Esophagus squamous epithelium (tissue), 5 donors: ENCODE data around the gene EML1. TPM values are rescaled to one million over a fixed set of nuclear protein-coding genes. Genes with fewer than 3 reads are reported as not detected.

ENCODE experiments used
- DNase-seq: peaks from one replicate; lab custom pipeline; 2025; lab: John Stamatoyannopoulos, UW
- H3K27ac ChIP-seq, 4 donors: fragments of 200-600 bp; sonication (generic); one replicate each; pipeline ENCODE4 v1.5.1; 2016 to 2019; ENCODE audit warnings: mild to moderate bottlenecking in 1 of 4
- H3K27me3 ChIP-seq, 4 donors: fragments of 200-600 bp; sonication (generic); 1 replicate in 3 of 4; 2 replicates in 1 of 4; pipeline versions ENCODE4 v1.5.1 to v1.6.0; 2017 to 2021; ENCODE audit warnings: antibody characterized with exemption in 1 of 4
- H3K36me3 ChIP-seq, 3 donors: fragments of 200-600 bp; sonication (generic); one replicate each; pipeline ENCODE4 v1.5.1; 2016 to 2019
- H3K4me1 ChIP-seq, 3 donors: fragments of 200-600 bp; sonication (generic); one replicate each; pipeline ENCODE4 v1.5.1; 2017 to 2019
- H3K4me3 ChIP-seq, 4 donors: fragments of 200-600 bp; sonication (generic); 1 replicate in 3 of 4; 2 replicates in 1 of 4; pipeline ENCODE4 v1.5.1; 2016 to 2019; ENCODE audit warnings: mild to moderate bottlenecking in 2 of 4, moderate library complexity in 1 of 4
- H3K9me3 ChIP-seq, 3 donors: fragments of 200-600 bp; sonication (generic); one replicate each; pipeline ENCODE4 v1.5.1; 2016 to 2019
- CTCF ChIP-seq, 6 experiments: fragments of 450-650 bp in 4 of 6; fragments of 200-600 bp in 2 of 6; sonication (generic) in 2 of 6; IDR thresholded peaks; one replicate each; pipeline ENCODE4 v1.5.1; 2016 to 2019; ENCODE audit warnings: antibody characterized with exemption in 6 of 6, mild to moderate bottlenecking in 4 of 6, moderate library complexity in 4 of 6
- POLR2A ChIP-seq, 4 donors: fragments of 450-650 bp; IDR thresholded peaks; one replicate each; pipeline ENCODE4 v1.6.1; 2017; ENCODE audit warnings: antibody characterized with exemption in 4 of 4, mild to moderate bottlenecking in 4 of 4, moderate library complexity in 3 of 4
- WGBS, 2 donors: methylation state at CpG; one replicate each; pipeline ENCODE4 v1.1.5; 2018; 5-methylcytosine and 5-hydroxymethylcytosine counted together
- intact Hi-C: fragments of 100-400 bp; cut with DNase I; formaldehyde crosslinking; loops from one replicate; pipeline ENCODE4 v1.15.0; 2022
- total RNA-seq, 4 donors: library from RNA; depleted of rRNA; stranded (reverse); fragments of >200 nt; gene quantifications; one replicate each; pipeline ENCODE4 v1.1.0, GENCODE V29; 2016
- donor health status: DM: yes; HTN: yes; CAD: no.

The EML1 gene
- total RNA-seq, 4 donors from 2014 or later = 3.0 to 22.9 (median 9.4) TPM

GRCh38 chr14:99921425-99921824, 128.2 kb downstream of the EML1 start:
- peaks cover 0 to 37% (median 0%) of the 10 kb centered on the region in 3 donors for H3K36me3 ChIP-seq
- H3K27me3 ChIP-seq = no peaks in the 10 kb centered on the region
- DNase-seq = no peak
- 83 to 88% methylated on average over 4 of the region's 4 CpGs for WGBS, 2 donors
- intact Hi-C loops = no loop called here
- no peaks in the 10 kb centered on the region for H3K9me3 ChIP-seq
- H3K4me1 ChIP-seq = no peaks in the 10 kb centered on the region
- H3K27ac ChIP-seq = no peak overlapping the region
- no peak overlapping the region for H3K4me3 ChIP-seq
- TF ChIP-seq POLR2A (IDR thresholded peaks at IDR 0.05) (no peak), CTCF (IDR thresholded peaks at IDR 0.05) (no peak)

- Histone ChIP-seq H3K27ac (no peak overlapping the region), H3K4me3 (no peak overlapping the region), H3K4me1 (no peaks in the 10 kb centered on the region), H3K27me3 (no peaks in the 10 kb centered on the region), H3K36me3 (peaks cover 0 to 17% (median 0%) of the 10 kb centered on the region in 3 donors), H3K9me3 (no peaks in the 10 kb centered on the region)
- intact Hi-C loops = no loop called here
- DNase-seq = no peak
- TF ChIP-seq POLR2A (IDR thresholded peaks at IDR 0.05) (no peak), CTCF (IDR thresholded peaks at IDR 0.05) (no peak)
- WGBS, 2 donors = 62 to 73% methylated on average over 1 of the region's 1 CpG
These were observed 131.2 kb downstream of the EML1 start for GRCh38 chr14:99924379-99924778.

- intact Hi-C loops = no loop called here
- Histone ChIP-seq H3K4me3 (no peak overlapping the region), H3K27me3 (no peaks in the 10 kb centered on the region), H3K4me1 (peaks cover 0 to 6% (median 0%) of the 10 kb centered on the region in 3 donors), H3K9me3 (no peaks in the 10 kb centered on the region), H3K27ac (no peak overlapping the region), H3K36me3 (peaks cover 0 to 14% (median 0%) of the 10 kb centered on the region in 3 donors)
- TF ChIP-seq POLR2A (IDR thresholded peaks at IDR 0.05) (no peak), CTCF (IDR thresholded peaks at IDR 0.05) (no peak)
- DNase-seq = no peak
- WGBS, 2 donors = 83 to 90% methylated on average over 7 of the region's 7 CpGs
These were observed 132.3 kb downstream of the EML1 start for GRCh38 chr14:99925471-99925870.

GRCh38 chr14:99928963-99929362, 135.8 kb downstream of the EML1 start:
- DNase-seq = no peak
- Histone ChIP-seq H3K27ac (no peak overlapping the region), H3K4me1 (peaks cover 0 to 14% (median 0%) of the 10 kb centered on the region in 3 donors), H3K4me3 (no peak overlapping the region), H3K36me3 (no peaks in the 10 kb centered on the region), H3K27me3 (no peaks in the 10 kb centered on the region), H3K9me3 (no peaks in the 10 kb centered on the region)
- TF ChIP-seq POLR2A (IDR thresholded peaks at IDR 0.05) (no peak), CTCF (IDR thresholded peaks at IDR 0.05) (no peak)
- intact Hi-C loops = no loop called here
- 83 to 90% methylated on average over 5 of the region's 5 CpGs for WGBS, 2 donors

- Histone ChIP-seq H3K36me3 (no peaks in the 10 kb centered on the region), H3K27me3 (no peaks in the 10 kb centered on the region), H3K9me3 (no peaks in the 10 kb centered on the region), H3K4me3 (no peak overlapping the region), H3K27ac (no peak overlapping the region), H3K4me1 (peaks cover 0 to 14% (median 0%) of the 10 kb centered on the region in 3 donors)
- TF ChIP-seq CTCF (IDR thresholded peaks at IDR 0.05) (no peak), POLR2A (IDR thresholded peaks at IDR 0.05) (no peak)
- 76 to 81% methylated on average over 6 of the region's 6 CpGs for WGBS, 2 donors
- no peak for DNase-seq
- intact Hi-C loops = no loop called here
These were observed 136.4 kb downstream of the EML1 start for GRCh38 chr14:99929601-99930000.
